ENCODE measurements around the gene MYH11.
"Not testable (repeated sequence)": the region's sequence is repeated elsewhere in the genome, so short reads cannot be mapped to it uniquely, and the experiment has no call there.

MYH11 gene

DNA sequence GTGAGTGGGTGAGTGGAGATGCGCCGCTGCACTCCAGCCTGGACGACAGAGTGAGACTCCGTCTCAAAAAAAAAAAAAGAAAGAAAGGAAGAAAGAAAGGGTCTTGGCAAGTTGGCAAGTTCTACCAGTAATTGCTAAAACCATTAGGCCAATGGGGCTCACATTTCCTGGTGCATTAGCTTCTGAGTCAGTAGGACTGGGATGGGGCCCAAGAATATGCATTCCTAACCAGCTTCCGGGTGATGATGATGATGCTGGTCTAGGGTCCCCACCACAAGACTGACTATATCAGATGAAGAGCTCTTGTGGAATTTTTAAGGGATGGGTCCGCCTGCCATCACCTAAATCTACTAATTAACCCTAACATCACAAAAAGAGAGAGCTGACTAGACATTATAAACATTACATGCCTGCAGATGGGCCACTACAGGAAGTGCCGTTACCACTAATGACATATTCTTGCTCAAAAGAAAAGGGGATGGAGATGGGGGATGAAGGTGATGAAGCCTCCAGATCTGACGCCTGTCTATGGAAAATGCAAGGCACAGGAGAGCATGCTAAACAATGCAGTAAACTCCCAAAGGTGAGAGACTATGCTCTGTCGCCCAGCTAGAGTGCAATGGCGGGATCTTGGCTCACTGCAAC, 13.1 kb downstream of the MYH11 start:
- no peak for TF ChIP-seq POLR2A (IDR thresholded peaks at IDR 0.05; ENCODE audit: low read length)
- no peak for TF ChIP-seq GATA1 (IDR thresholded peaks at IDR 0.05; ENCODE audit: low read depth, low read length)
- DNase-seq: no peak

DNA sequence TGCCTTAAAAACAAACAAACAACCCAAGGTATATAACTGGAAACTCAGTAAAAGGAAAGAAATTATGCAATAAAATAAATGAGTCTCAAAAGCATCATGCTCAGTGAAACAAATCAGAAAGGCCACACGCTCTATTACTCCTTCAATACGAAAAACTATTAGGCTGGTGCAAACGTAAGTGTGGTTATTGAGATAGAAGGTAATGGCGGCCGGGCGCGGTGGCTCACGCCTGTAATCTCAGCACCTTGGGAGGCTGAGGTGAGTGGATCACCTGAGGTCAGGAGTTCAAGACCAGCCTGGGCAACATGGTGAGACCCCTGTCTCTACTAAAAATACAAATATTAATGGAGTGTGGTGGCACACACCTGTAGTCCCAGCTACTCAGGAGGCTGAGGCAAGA, 17.6 kb downstream of the MYH11 start:
- DNase-seq: not testable (repeated sequence)

DNA sequence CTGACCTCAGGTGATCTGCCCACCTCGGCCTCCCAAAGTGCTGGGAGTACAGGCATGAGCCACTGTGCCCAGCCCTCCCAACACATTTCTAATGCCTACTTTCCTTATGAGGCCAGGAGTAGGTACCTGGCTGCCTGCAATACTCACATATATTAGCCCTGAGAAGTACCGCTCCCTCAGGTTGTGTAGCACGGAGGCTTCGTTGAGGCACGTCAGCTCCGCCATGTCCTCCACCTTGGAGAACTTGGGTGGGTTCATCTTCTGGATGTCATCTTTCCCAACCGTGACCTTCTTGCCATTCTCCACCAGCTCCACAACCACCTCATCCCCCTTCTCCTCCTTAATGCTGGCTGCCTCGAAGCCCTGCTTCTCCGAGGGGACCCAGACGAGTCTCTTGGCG, 19.1 kb downstream of the MYH11 start:
- no peak for TF ChIP-seq GATA1 (IDR thresholded peaks at IDR 0.05; ENCODE audit: low read depth, low read length)
- TF ChIP-seq POLR2A (IDR thresholded peaks at IDR 0.05; ENCODE audit: low read length): no peak
- DNase-seq: no peak

DNA sequence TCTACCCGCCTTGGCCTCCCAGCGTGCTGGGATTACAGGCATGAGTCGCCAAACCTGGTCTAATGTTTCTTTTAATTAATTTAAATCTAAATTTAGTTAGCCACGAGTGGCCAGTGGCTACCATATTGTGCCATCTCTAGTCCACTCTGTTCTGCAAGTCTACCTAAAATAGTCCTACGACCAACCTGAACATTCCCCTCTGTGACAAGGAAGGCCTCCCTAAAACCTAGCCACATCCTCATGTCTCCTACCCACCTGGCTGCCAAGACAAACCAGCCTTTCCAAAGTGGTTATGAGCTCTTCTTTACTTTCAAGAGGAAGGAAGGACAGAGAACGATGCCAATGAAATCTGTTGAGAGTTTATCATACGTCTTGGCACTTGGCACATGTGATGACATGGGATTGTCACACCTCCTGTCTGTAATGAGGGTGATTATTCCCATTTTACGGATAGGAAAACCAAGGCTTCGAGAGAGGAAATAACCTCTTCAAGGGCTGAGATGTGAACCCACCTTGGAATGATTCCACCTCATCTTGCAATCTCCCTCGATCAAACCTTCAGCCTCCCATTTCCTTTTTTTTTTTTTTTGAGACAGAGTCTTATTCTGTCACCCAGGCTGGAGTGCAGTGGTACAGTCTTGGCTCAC, 19.7 kb downstream of the MYH11 start:
- TF ChIP-seq GATA1 (IDR thresholded peaks at IDR 0.05; ENCODE audit: low read depth, low read length) (no peak), POLR2A (IDR thresholded peaks at IDR 0.05; ENCODE audit: low read length) (no peak)
- DNase-seq: no peak

DNA sequence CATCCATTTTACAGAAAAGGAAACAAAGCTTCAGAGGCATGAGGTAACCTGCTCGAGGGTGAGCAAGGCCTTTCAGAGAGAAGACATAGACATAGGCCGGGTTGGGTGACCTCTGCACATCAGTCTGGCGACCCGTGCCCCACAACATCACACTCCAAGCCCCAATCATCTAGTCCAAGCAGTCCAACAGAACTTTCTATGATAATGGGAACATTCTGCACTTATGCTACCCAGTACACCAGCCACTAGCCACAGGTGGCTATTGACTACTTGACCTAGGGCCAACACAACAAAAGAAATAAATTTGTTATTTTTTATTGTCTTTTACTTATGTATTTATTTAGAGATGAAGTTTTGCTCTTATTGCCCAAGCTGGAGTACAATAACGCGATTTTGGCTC, 20.8 kb downstream of the MYH11 start:
- no peak for DNase-seq
- no peak for TF ChIP-seq POLR2A (IDR thresholded peaks at IDR 0.05; ENCODE audit: low read length)
- TF ChIP-seq GATA1 (IDR thresholded peaks at IDR 0.05; ENCODE audit: low read depth, low read length): no peak

DNA sequence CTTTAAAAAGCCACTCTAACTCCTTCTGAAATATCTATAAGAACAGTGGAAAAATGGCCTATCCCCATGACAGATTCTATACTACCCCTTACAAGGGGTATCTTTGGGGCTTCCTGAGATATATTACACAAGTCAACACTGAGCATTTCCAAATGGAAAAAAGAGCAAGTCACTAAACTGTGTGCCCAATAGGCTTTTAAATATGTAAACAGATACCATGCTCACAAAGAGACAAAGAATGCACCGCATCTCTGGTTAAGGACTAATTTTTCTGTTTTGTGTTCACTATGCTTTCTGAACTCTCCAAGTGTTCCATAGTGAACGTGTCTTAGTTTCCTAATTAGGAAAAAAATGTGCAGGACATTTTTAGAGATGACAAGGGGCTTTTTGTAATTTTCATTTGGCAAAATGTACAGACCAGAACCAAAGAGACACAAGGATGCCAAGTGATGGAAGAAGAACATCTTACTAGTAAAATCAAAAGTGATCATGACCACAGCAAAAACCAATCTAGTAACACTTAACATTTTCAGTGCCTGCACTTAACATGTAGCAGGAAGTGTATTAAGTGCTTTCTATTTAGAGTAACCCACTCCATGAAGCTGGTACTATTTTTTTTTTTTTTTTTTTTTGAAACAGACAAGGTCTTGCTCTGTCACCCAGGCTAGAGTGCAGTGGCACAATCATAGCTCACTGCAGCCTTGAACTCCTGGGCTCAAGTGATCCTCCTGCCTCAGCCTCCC, 21.5 kb downstream of the MYH11 start:
- DNase-seq: no peak
- TF ChIP-seq POLR2A (IDR thresholded peaks at IDR 0.05; ENCODE audit: low read length) (no peak), GATA1 (IDR thresholded peaks at IDR 0.05; ENCODE audit: low read depth, low read length) (no peak)

DNA sequence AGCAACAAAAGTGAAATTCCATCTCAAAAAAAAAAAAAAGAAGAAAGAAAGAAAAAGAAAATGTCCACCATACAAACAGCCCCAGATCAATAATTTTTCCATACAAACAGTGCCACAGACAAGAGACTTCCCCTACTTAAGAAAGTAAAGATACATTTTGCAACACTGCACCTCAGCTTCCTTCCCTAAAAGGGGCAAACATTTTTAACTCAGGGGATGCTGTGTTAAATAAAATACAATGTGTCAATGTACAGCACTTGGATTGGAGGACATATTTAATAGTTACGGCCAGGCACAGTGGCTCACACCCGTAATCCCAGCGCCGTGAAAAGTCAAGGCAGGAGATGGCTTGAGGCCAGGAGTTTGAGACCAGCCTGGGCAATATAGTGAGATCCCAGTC, 22.3 kb downstream of the MYH11 start:
- TF ChIP-seq GATA1 (IDR thresholded peaks at IDR 0.05; ENCODE audit: low read depth, low read length) (no peak), POLR2A (IDR thresholded peaks at IDR 0.05; ENCODE audit: low read length) (no peak)
- no peak for DNase-seq

DNA sequence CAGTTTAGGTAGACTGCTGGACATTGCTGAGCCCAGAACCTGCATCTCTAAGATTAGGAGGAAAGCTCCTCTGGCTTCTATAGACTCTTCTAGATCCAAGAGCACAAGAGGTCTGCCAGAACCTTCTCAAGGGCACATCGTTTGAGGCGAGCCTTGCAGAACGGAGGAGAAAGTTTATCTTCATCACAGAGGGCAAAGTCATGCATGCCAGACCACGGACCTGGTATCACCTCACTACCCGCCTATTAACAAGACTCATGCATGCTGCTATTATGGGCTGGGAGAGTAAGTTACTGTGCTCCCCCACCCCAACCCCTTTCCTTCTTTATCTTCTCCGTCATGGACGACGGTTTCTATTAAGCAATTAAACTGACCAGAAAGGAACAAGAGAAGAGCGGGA, 23.3 kb downstream of the MYH11 start:
- TF ChIP-seq GATA1 (IDR thresholded peaks at IDR 0.05; ENCODE audit: low read depth, low read length) (no peak), POLR2A (IDR thresholded peaks at IDR 0.05; ENCODE audit: low read length) (no peak)

DNA sequence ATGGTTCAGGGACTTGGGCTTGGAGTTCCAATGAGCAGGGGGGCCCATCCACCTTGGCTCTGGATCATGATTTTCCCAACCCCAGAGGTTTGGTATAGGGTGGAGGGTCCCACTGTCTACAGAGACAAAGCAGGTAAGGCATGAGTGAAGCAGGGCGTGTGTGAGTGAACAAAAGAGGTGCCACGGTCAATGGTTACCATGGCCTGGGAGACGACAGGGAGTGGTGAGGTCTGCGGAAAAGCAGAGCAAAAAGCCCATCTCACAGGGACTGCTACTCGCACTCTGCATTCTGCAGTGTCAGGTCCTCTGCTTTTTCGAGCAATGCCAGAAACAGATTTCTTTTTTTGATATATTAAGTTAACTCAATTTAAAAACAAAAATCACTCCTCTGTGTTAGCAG, 24.6 kb downstream of the MYH11 start:
- no peak for DNase-seq

More for the DNA sequence above, 23.3 kb downstream of the MYH11 start:
- no peak for DNase-seq

DNA sequence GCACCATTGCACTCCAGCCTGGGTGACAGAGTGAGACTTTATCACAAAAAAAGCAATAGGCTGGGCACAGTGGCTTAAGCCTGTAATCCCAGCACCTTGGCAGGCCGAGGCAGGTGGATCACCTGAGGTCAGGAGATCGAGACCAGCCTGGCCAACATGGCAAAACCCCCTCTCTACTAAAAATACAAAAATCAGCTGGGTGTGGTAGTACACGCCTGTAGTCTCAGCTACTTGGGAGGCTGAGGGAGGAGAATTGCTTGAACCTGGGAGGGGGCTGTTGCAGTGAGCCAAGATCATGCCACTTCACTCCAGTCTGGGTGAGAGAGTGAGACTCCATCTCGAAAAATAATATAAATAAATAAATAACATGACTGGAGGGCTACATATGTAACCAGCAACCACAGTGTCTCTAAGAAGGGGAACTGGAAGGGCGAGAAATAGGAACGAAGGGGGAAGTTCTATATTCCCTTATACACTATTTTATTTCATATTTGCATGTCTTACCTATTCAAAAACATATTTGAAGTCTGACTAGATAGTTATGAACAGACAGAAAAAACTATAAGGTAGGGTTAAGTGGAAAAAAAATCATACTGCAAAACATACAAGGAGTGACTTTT, 25.9 kb downstream of the MYH11 start:
- TF ChIP-seq POLR2A (IDR thresholded peaks at IDR 0.05; ENCODE audit: low read length) (no peak), GATA1 (IDR thresholded peaks at IDR 0.05; ENCODE audit: low read depth, low read length) (no peak)
- DNase-seq: no peak

More for the DNA sequence above, 24.6 kb downstream of the MYH11 start:
- no peak for TF ChIP-seq POLR2A (IDR thresholded peaks at IDR 0.05; ENCODE audit: low read length)
- no peak for TF ChIP-seq GATA1 (IDR thresholded peaks at IDR 0.05; ENCODE audit: low read depth, low read length)

DNA sequence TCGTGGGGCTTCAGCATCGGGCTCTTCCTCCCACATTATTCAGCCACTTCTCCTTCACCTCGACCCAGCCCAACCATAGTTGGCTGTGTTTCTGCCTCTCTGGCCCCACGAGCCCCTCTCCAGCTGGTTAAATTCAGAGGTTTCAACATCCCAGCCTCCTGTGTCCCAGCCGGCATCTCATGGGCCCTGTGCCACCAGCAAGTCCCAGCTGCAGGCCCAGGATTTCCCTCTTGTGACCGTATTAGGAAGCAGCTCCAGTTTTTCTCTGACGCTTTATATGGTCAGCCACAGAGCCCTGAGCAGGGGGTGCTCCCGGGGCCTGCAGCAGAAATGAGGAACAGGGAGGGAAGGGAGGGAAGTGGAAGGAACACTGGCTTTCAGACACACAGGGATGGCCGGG, 27.4 kb downstream of the MYH11 start:
- TF ChIP-seq GATA1 (IDR thresholded peaks at IDR 0.05; ENCODE audit: low read depth, low read length) (no peak), POLR2A (IDR thresholded peaks at IDR 0.05; ENCODE audit: low read length) (no peak)
- DNase-seq: no peak

DNA sequence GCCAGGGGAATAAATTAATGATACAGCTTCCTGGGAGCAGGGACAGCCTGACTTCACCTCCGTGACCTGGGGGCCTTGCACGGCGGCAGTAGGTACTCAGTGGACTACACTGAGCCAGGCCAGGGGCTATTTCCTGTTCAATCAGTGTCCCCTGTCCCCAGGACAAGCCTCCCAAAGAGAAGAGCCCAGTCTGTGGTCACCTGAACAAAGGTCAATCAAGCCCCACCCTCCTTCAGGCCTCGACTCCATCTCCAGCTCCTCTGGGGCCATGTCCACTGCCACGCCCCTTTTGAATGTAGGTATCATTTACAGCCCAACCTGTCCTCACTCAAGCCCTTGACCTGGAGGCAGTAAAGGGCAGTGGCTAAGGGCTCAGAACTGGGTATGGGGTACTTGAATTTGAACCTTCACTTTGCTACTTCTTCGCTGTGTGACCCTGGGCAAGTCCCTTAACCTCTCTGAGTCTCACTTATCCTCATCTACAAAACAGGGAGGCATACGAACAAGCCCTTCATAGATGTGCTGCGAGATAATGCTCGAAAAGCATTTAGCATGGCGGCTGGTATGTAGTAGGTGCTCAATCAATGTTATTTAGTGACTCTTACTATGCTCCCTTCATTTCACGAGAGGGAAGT, 29.0 kb downstream of the MYH11 start:
- TF ChIP-seq GATA1 (IDR thresholded peaks at IDR 0.05; ENCODE audit: low read depth, low read length) (no peak), POLR2A (IDR thresholded peaks at IDR 0.05; ENCODE audit: low read length) (no peak)

DNA sequence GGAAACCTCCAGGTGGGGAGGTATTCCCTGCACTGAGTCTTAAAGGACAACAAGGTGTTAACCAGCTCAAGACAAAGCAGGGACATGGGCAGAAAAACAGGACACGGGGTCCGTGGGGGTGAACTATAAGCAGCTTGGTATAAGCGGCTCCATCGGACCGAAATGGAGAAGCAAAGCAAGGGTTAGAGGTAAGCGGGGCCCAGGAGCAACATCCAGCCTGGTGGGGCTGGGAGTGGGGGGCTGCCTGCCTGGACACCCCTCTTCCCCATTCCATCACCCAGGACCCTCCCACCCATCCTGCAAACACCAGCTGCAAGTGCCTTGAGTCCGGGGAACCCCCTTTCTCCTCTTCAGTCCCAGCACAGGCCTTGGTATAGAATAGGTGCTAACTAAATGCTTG, 29.5 kb downstream of the MYH11 start:
- TF ChIP-seq POLR2A (IDR thresholded peaks at IDR 0.05; ENCODE audit: low read length): no peak
- no peak for TF ChIP-seq GATA1 (IDR thresholded peaks at IDR 0.05; ENCODE audit: low read depth, low read length)
- no peak for DNase-seq

More for the DNA sequence above, 29.0 kb downstream of the MYH11 start:
- DNase-seq: no peak

DNA sequence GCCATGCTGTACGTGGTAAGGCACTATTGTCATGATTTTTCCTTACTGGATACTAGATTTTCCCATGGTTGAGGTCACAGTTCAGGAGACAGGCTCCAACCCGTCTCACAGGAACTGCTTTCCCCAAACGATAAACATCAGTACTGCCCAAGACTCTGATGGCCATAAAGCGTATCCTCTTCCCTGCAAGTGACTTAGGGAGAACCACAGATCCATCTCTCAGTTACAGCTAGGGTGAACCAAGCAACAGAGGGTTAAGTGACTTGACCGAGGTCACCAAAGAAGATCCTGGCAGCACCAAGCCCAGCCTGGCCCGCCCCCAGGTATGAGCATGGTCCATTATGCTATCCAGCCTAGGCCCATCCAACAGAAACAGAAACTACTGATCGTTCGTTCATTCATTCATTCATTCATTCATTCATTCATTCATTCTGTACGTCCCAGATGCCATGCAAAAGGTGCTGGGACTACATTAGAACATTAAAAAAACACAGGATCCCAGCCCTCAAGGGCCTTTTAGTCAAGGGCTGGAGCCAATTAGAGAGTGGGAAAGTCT, 31.0 kb downstream of the MYH11 start:
- DNase-seq: no peak
- TF ChIP-seq POLR2A (IDR thresholded peaks at IDR 0.05; ENCODE audit: low read length) (no peak), GATA1 (IDR thresholded peaks at IDR 0.05; ENCODE audit: low read depth, low read length) (no peak)
